LNCaP clone FGC (cell line): Measurements from ENCODE around the gene CNTN5.

ENCODE experiments used
- DNase-seq: peaks from one replicate; pipeline ENCODE4 v3.0.0-alpha.2; 2011; ENCODE audit warnings: low read depth
- H3K4me3 ChIP-seq: 2 replicates; pipeline ENCODE4 v1.5.1; 2011; ENCODE audit warnings: mild to moderate bottlenecking, low read depth, low read length, control low read depth
- CTCF ChIP-seq: IDR thresholded peaks from 2 replicates; pipeline ENCODE4 v1.5.1; 2012; ENCODE audit warnings: mild to moderate bottlenecking; ENCODE audit not compliant: control insufficient read depth, insufficient read depth; ENCODE audit errors: extremely low read depth

CNTN5 gene

GRCh38 chr11:99383648-99384245 lies 363.0 kb downstream of the CNTN5 start:
- DNase-seq = no peak
- no peak overlapping the region for H3K4me3 ChIP-seq
- no peak for TF ChIP-seq CTCF

- TF ChIP-seq CTCF = no peak
- H3K4me3 ChIP-seq = no peak overlapping the region
- DNase-seq = no peak
Measured at GRCh38 chr11:99391245-99391644, 370.5 kb downstream of the CNTN5 start.

DNA sequence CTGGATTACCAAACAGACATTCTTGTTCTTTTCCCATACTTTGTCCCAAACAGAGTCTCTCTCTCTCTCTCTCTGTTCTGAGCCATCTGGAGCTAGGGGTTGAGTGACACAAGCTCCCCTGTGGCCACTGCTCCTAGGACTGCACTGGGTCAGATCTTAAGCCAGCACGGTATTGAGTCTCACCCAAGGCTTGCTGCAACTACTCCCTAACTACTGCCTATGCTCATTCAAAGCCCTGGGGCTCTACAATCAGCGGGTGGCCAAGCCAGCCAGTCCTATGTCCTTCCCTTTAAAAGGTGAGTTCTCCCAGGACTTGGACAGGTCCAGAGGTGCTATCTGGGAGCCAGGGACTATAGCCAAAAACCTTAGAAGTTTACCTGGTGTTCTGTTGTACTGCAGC lies 385.6 kb downstream of the CNTN5 start:
- DNase-seq = no peak
- H3K4me3 ChIP-seq = no peak overlapping the region
- no peak for TF ChIP-seq CTCF

DNA sequence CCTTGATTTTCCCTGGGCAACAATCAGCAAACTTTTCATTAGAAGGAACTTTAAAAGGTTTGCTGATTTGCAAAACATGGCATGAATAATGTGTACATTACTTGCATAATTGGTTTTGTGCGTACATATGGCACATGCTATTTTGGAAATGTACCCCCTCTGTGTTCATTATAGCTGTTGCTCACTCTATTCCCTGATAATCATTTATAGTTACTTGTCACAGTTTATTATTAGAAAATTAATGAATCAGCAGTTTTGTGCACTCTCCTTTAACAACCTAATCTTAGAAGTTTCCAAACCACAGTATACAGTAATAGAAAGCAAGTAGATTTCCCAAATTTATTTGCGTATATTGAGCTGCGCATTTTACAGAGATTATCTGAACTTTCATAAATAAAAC lies 389.9 kb downstream of the CNTN5 start:
- no peak overlapping the region for H3K4me3 ChIP-seq
- TF ChIP-seq CTCF = no peak
- no peak for DNase-seq

DNA sequence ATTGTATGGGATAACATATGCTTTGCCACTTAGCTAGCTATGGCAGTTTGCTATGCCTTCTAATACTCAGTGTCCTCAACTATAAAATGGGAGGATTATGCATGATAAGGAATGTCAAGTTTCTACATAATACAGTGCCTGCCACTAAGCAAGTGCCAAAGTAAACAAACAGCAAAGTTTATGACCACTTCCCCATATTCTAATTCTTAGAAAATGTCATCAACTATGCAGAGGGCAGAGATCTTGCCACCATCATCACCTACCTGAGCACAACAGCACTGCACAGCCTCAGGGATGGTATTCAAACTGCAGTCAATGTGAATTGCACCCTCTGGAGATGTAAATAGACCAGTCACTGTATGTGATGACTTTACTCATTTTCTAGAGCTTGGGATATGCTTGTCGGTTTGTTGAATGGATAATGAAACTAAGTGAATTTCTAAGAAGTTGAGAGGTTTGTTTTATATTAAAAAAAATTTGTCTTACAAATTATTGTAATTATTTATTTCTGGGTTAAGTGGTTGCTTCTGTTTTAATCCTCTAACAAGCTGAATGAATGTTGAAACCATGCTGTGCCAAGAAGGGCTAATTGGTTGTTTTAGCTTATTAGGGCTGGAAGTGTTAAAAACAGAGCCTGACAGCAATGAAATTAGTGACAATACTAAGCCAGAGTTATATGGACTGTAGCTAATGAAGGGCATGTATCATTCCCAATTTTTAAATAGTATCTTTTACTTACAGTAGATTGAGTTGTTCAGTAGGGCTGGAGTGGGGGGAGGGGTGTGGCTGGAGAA lies 398.4 kb downstream of the CNTN5 start:
- no peak for TF ChIP-seq CTCF
- H3K4me3 ChIP-seq = no peak overlapping the region
- peak; percentile 11 for DNase-seq

DNA sequence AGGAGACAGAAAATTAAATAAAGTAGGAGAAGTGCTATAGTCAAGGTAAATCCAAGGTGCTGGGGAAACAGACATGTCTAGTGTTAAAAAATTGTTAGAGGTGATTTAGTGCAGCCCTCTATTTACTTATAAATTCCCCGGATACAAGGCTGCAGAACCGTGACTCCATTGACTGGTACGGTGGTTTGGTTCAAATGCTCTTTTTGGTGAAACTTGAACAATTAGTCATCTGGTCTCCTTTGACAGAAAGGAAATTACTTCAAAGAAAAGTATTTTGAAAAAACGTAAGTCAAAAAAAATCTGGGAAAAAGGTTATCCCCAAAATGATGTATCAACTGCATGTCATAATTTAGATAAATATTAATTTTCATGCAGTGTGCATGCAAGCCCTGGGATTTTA lies 399.2 kb downstream of the CNTN5 start:
- no peak for TF ChIP-seq CTCF
- no peak overlapping the region for H3K4me3 ChIP-seq
- no peak for DNase-seq
